ENCODE data around the gene HADHB. TPM values are rescaled to one million over a fixed set of nuclear protein-coding genes. Genes with fewer than 3 reads are reported as not detected.

Gene HADHB
- polyA plus RNA-seq, 1 of the 3 experiments (the other 2 are of a cell fraction): 108 TPM

DNA sequence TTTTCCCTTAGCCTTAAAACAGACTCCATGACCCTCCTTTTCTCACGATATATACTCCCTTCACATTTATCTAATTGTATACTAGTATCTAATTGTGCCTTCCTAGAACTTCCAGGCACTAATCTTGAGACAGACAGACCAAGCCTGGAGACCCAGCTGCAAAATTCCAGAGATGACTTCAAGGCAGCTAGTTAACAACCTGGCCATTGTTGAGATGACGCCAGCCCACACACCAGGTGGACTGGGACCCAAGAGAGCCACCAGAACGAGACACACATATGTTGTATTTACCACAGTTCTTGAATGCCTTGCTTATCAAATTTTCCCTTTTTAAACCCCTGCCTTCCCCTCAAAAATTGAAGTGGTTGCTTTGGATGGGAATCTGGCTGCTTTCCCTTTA lies 52.3 kb downstream of the HADHB start:
- Histone ChIP-seq H3K4me3 (ENCODE audit: low read depth in 2 of 2, low read length in 1 of 2) (no peak overlapping the region), H3K9me2 (no peaks in the 10 kb centered on the region), H2AFZ (ENCODE audit: low read depth) (no peak overlapping the region), H4K20me1 (ENCODE audit: insufficient read depth) (no peaks in the 10 kb centered on the region), H3K9ac (no peak overlapping the region), H3K36me3 (replicated peaks in 1 of 2; ENCODE audit: control insufficient read depth in 1 of 2, insufficient read depth in 2 of 2, low read length in 1 of 2) (no peaks in the 10 kb centered on the region), H3K4me2 (no peak overlapping the region), H3K27ac (ENCODE audit: low read depth in 2 of 2, low read length in 1 of 2) (no peak overlapping the region), H3F3A (replicated peaks; ENCODE audit: insufficient read depth) (no peaks in the 10 kb centered on the region), H3K4me1 (ENCODE audit: control insufficient read depth in 1 of 2, insufficient read depth in 2 of 2, low read depth in 1 of 2, low read length in 1 of 2) (peaks cover 0 to 2% of the 10 kb centered on the region in 2 experiments; a peak in 1 of 4 replicates), H3K27me3 (ENCODE audit: insufficient read depth) (no peaks in the 10 kb centered on the region), H3K9me3 (no peaks in the 10 kb centered on the region), H3K79me2 (ENCODE audit: insufficient read depth) (no peaks in the 10 kb centered on the region)
- ChIA-PET POLR2A (no interaction called here), CTCF (interaction anchor here (0.6 to 1.4 kb wide), 3 partner anchors 22 to 125 kb away, joined by 3 read pairs; no protein-coding TSS in a partner anchor)
- no peak for DNase-seq
- 90% methylated on average over 3 of the region's 3 CpGs for WGBS (ENCODE audit: low lambda C conversion rate)
- TF ChIP-seq FOXJ3 (CRISPR knock-in tag; IDR thresholded peaks at IDR 0.05) (no peak), YY1 (IDR thresholded peaks at IDR 0.05; ENCODE audit: low read depth) (no peak), FOSL2 (IDR thresholded peaks at IDR 0.05; ENCODE audit: borderline replicate concordance, low read depth) (no peak), ELF1 (IDR thresholded peaks at IDR 0.05) (no peak), SMC3 (IDR thresholded peaks at IDR 0.05; ENCODE audit: low read depth, low read length) (no peak), TEAD4 (IDR thresholded peaks at IDR 0.05; ENCODE audit: borderline replicate concordance, insufficient read depth) (no peak), RFX5 (IDR thresholded peaks at IDR 0.05; ENCODE audit: low read length) (no peak), SIN3A (IDR thresholded peaks at IDR 0.05; ENCODE audit: borderline replicate concordance, low read depth, low read length) (no peak), EP300 (IDR thresholded peaks at IDR 0.05; ENCODE audit: borderline replicate concordance in 1 of 2, low read depth in 1 of 2, low read length in 1 of 2) (no peak), CHD2 (IDR thresholded peaks at IDR 0.05; ENCODE audit: low read length, partially characterized antibody) (no peak), GATA2 (CRISPR knock-in tag; IDR thresholded peaks at IDR 0.05) (no peak), NRF1 (IDR thresholded peaks at IDR 0.05; ENCODE audit: low read depth, low read length) (no peak), JUND (IDR thresholded peaks at IDR 0.05) (no peak), TAF1 (IDR thresholded peaks at IDR 0.05; ENCODE audit: borderline replicate concordance, low read depth, low read length) (no peak)
- TF ChIP-seq, protein P1, sequence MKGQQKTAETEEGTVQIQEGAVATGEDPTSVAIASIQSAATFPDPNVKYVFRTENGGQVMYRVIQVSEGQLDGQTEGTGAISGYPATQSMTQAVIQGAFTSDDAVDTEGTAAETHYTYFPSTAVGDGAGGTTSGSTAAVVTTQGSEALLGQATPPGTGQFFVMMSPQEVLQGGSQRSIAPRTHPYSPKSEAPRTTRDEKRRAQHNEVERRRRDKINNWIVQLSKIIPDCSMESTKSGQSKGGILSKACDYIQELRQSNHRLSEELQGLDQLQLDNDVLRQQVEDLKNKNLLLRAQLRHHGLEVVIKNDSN (IDR thresholded peaks at IDR 0.05; ENCODE audit: borderline replicate concordance, low read depth): no peak
- TF ChIP-seq, protein P2, sequence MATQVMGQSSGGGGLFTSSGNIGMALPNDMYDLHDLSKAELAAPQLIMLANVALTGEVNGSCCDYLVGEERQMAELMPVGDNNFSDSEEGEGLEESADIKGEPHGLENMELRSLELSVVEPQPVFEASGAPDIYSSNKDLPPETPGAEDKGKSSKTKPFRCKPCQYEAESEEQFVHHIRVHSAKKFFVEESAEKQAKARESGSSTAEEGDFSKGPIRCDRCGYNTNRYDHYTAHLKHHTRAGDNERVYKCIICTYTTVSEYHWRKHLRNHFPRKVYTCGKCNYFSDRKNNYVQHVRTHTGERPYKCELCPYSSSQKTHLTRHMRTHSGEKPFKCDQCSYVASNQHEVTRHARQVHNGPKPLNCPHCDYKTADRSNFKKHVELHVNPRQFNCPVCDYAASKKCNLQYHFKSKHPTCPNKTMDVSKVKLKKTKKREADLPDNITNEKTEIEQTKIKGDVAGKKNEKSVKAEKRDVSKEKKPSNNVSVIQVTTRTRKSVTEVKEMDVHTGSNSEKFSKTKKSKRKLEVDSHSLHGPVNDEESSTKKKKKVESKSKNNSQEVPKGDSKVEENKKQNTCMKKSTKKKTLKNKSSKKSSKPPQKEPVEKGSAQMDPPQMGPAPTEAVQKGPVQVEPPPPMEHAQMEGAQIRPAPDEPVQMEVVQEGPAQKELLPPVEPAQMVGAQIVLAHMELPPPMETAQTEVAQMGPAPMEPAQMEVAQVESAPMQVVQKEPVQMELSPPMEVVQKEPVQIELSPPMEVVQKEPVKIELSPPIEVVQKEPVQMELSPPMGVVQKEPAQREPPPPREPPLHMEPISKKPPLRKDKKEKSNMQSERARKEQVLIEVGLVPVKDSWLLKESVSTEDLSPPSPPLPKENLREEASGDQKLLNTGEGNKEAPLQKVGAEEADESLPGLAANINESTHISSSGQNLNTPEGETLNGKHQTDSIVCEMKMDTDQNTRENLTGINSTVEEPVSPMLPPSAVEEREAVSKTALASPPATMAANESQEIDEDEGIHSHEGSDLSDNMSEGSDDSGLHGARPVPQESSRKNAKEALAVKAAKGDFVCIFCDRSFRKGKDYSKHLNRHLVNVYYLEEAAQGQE (IDR thresholded peaks at IDR 0.05; ENCODE audit: low read depth, low read length): no peak
- TF ChIP-seq, protein P3, sequence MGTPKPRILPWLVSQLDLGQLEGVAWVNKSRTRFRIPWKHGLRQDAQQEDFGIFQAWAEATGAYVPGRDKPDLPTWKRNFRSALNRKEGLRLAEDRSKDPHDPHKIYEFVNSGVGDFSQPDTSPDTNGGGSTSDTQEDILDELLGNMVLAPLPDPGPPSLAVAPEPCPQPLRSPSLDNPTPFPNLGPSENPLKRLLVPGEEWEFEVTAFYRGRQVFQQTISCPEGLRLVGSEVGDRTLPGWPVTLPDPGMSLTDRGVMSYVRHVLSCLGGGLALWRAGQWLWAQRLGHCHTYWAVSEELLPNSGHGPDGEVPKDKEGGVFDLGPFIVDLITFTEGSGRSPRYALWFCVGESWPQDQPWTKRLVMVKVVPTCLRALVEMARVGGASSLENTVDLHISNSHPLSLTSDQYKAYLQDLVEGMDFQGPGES (IDR thresholded peaks at IDR 0.05; ENCODE audit: low read depth, low read length): no peak
- TF ChIP-seq, protein P4, sequence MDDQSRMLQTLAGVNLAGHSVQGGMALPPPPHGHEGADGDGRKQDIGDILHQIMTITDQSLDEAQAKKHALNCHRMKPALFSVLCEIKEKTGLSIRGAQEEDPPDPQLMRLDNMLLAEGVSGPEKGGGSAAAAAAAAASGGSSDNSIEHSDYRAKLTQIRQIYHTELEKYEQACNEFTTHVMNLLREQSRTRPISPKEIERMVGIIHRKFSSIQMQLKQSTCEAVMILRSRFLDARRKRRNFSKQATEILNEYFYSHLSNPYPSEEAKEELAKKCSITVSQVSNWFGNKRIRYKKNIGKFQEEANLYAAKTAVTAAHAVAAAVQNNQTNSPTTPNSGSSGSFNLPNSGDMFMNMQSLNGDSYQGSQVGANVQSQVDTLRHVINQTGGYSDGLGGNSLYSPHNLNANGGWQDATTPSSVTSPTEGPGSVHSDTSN (IDR thresholded peaks at IDR 0.05): no peak
